HG02885 (cell line): ENCODE data around the gene VRK1.
"Not testable (repeated sequence)": the region's sequence is repeated elsewhere in the genome, so short reads cannot be mapped to it uniquely, and the experiment has no call there.

Experiments
- ATAC-seq: cut with Tn5 transposase; IDR thresholded peaks from one replicate; pipeline ENCODE4 v1.9.1; 2021; ENCODE audit warnings: mild to moderate bottlenecking; ENCODE audit not compliant: unreplicated experiment, poor library complexity

The VRK1 gene, protein sequence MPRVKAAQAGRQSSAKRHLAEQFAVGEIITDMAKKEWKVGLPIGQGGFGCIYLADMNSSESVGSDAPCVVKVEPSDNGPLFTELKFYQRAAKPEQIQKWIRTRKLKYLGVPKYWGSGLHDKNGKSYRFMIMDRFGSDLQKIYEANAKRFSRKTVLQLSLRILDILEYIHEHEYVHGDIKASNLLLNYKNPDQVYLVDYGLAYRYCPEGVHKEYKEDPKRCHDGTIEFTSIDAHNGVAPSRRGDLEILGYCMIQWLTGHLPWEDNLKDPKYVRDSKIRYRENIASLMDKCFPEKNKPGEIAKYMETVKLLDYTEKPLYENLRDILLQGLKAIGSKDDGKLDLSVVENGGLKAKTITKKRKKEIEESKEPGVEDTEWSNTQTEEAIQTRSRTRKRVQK

DNA sequence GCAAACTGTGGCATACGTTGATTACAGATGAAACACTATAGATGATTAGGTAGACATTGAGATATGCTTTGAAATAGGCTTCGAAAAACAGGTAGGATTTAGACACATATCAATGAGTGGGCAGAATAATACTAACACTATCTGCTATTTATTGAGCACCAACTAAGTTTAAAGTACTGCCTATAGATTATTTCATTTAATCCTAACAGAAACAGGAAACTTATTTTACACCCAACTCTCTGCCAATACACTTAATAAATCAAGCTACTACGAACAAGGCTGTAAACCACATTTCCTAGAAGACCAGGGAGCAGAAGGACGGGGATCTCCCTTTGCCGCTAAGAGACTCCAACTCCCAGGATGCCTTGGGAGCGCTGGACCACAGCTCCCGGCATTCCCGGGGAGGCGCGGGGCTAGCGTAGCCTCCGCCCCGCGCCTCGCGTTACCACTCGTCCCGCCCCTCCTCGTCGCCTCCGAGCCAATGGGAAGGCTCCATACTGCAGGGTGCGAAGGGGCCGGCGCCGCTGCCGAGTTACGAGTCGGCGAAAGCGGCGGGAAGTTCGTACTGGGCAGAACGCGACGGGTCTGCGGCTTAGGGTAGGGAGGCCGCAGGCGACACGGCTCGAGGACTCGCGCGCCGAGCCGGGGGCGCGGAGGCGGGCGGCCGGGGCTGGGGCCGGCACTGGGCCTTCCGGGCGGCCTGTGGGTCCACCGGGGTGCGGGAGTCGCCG is at the start of gene VRK1:
Gene VRK1, plus strand, starts transcription at position 532 of the 731 bp plus-strand sequence. CDS start 36,090 bp downstream, outside the sequence.
- peak; percentile 98 for ATAC-seq

DNA sequence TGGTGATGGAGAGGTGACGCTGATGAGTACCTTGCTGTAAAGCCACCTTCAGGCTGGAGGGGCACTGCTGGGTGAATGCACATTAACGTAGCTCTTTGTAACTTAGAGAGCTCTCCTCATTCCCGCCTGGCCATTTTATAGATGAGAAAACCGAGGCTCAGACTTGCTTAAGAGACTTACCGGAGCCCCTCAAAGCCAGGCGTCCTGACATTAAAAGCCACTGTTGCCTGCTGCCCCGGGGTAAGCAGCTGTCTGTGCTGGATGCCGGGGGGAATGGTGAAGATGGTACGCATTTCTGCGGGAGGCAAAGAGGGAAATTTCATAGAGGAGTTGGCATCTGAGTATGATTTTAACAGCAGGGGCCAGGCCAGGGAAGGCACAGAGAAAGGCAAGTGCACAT is 49.6 kb upstream of the VRK1 start:
- no peak for ATAC-seq

DNA sequence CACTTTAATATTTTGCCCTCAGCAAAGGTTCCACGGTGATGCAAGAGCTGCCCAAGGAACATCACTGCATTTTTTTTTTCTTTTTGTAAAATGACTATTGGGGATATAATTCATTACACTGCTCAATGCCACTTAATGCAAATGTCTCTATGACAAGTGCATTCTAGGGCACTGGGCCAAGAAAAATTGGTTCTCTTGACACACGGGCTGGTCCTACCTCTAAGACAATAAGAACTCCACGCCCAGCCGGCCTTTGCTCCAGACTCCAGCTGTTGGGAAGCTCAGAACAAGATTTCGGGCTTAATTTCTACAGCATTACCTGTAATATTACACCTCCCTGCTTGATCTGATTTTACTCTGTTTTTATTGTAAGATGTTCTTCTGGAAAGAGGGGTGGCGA is 48.8 kb upstream of the VRK1 start:
- no peak for ATAC-seq

DNA sequence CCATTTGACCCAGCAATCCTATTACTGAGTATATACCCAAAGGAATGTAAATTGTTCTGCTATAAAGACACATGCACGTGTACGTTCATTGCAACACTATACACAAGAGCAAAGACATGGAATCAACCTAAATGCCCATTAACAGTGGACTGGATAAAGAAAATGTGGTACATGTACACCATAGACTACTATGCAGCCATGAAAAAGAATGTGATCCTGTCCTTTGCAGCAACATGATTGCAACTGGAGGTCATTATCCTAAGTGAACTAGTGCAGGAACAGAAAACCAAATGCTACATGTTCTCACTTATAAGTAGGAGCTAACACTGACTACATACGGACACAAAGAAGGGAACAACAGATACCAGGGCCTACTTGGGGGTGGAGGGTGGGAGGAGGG is 45.7 kb upstream of the VRK1 start:
- ATAC-seq: no peak

DNA sequence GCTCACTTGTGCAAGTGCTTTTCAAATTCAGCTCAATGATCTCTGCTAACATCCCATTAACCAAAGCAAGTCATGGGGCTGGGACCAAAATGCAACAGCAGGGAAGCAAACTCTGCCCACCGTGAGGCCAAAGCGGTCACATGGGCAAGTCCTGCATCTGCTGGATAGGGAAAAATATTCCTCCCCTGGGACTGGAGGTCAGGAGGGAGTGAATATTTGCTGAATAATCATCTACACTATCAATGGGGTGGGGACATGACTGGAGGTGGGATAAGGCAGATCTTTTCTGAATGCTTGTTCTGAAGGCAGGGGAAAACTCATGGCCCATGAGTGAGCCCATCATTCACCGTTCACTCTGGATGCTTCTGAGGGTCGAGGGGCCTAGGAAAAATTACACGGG is 45.1 kb upstream of the VRK1 start:
- no peak for ATAC-seq

DNA sequence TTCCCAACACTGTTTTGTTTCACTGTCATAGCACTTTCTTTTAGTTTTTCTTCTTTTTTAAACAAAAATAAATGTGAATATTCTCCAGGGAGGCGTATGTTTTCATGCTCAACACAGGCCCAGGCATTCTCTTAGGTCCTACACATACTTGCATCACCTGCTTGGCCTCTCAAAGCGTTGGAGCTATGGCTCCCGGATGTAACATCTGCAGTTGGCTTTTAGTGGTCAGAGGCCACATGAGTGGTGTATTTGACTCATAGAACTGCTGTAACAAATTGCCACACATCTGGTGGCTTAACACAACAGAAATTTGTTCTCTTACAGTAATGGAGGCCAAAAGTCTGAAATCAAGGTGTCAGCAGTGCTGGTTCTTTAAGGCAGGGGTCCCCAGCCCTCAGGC is 44.6 kb upstream of the VRK1 start:
- no peak for ATAC-seq

DNA sequence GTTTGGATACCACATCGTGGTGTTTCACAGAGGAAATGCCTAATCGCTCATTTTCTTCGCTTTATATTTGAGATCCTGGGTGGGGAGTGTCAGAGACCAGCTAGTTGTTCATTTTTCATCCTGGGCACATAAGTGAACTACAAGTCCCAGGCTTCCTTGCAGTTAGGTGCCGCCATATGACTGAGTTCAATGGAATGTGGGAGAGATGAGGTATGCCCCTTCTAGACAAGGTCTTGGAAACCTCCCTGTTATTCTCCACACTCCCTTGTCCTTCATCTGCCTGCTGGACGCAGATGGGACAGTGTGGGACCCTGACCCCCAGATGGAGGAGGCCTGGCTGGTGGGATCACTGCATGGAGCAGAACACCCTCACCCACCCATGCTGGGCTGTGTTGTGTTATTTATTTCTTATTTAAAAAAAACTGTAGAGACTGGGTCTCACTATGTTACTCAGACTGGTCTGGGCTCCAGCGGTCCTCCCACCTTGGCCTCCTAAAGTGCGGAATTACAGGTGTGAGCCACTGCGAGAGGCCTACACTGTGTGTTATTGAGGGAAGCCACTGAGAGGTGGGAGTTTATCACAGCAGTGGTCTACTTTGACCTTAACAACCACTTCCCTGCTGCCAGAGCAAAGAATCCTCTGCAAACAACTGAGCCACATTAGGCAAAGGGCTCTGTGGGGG is 42.9 kb upstream of the VRK1 start:
- ATAC-seq: no peak

DNA sequence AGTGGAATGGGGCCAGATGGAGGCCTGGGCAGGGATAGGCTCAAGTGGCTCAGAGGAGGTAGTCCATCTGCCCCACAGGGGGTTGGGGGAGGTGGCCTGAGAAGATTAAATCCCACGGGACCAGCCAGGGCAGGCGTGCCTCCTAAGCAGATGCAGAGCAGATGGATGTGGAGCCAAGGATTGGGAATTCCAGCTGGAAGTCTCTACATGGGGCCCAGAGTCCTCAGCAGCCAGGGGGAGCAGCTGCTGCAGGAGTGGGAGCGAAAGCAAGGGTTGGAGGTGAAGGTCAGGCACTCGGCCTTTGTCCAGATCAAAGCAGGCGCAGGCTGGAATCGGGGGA is 42.4 kb upstream of the VRK1 start:
- no peak for ATAC-seq

DNA sequence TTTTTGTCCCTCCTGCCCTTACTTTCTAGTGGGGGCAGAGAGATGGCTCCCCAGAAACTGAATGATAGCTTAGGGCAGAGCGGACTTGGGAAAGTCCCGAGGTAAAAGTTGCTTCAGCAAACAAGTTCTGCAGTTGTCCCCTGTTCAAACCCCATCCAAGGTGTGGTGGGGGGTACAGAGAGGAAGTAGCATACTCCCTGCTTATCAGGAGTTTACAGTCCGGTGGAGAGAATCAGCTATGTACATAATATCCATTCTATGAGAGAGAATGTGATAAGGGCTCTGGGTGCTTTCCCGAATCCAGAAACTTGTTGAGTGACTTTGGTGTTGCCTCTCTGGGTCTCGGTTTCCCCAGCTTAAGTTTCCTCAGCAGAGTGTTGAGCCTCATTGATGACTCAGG is 40.4 kb upstream of the VRK1 start:
- no peak for ATAC-seq

DNA sequence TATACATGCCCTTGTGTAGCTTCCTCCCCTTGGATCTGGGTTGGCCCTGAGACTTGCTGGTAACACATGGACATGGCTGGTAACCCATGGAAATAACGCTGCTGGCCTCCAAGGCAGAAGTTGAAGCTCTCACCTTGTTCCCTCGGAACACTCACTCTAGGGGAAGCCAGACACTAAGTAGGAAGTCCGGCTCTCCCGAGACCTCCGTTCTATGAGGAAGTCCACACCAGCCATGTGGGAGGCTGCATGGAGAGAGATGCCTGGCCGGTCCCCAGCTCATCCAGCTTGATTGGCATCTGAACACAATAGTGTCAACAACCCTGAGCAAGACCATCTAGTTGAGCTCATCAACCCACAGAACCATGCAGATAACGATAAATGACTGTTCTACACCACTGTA is 39.7 kb upstream of the VRK1 start:
- no peak for ATAC-seq

DNA sequence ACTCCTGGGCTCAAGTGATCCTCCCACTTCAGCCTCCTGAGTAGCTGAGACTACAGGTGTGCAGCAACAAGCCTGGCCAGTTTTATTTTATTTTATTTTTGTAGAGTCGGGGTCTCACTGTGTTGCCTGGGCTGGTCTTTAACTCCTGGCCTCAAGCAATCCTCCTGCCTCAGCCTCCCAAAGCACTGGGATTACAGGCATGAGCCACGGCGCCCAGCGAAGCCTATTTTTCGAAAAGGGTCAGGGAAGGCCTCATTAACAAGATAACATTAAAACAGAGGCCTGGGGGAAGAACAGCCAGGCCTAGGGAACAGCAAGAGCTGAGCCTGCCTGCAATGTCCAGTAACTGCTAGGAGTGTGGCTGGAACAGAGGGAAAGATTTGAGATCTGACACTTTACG is 36.1 kb upstream of the VRK1 start:
- ATAC-seq: no peak

DNA sequence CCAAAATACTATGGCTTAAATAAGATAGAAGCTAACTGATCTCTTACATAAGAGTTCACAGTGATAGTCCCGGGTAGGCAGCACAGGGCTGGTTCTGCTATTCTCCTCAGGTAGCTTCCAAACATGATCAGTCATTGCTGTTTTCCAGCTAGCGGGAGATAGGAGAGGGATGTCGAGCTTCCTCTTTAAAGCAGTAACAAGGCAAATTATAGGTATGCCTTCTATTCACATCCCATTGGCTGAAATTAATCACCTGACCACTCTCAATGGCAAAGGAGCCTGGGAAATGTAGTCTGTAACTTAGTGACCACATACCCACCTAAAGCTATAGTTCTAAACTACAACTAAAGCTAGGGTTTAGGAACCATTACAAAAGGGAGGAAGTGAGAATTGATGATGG is 34.5 kb upstream of the VRK1 start:
- peak; percentile 96 for ATAC-seq

DNA sequence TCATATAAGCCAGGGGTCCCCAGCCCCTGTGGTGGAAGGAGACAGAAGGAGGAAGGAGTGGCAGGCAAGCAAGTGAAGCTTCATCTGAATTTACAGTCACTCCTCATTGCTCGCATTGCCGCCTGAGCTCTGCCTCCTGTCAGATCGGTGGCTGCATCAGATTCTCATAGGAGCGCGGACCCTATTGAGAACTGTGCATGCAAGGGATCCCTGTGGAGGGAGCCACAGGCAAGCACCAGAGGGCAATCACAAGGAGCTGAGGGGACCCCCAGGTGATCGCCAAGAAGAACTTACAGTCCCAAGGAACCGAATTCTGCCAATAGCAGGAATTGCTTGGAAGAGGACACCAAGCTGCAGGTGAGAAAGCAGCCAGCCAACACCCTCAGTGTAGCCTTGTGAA is 33.2 kb upstream of the VRK1 start:
- no peak for ATAC-seq

DNA sequence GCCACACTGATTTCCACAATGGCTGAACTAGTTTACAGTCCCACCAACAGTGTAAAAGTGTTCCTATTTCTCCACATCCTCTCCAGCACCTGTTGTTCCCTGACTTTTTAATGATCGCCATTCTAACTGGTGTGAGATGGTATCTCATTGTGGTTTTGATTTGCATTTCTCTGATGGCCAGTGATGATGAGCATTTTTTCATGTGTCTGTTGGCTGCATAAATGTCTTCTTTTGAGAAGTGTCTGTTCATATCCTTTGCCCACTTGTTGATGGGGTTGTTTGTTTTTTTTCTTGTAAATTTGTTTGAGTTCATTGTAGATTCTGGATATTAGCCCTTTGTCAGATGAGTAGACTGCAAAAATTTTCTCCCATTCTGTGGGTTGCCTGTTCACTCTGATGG is 32.0 kb upstream of the VRK1 start:
- ATAC-seq: not testable (repeated sequence)

DNA sequence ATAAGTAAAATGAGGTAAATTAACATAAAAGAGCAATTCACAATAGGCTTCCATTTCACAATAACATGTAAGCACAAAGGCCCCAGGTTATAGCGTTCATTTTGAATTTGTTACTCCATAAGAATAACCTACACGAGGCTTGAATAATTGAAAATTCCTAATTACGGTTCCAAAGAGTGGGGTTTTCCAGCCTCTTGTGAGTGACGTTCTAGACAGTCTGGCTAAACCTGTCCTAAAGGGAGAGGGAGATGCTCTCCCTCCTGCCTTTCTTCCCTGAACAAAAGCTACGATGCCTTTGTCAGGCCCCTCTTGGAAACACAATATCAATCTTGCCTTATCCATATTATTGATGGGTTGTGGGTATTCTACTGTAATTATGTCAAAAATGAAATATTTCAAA is 24.3 kb upstream of the VRK1 start:
- ATAC-seq: no peak

DNA sequence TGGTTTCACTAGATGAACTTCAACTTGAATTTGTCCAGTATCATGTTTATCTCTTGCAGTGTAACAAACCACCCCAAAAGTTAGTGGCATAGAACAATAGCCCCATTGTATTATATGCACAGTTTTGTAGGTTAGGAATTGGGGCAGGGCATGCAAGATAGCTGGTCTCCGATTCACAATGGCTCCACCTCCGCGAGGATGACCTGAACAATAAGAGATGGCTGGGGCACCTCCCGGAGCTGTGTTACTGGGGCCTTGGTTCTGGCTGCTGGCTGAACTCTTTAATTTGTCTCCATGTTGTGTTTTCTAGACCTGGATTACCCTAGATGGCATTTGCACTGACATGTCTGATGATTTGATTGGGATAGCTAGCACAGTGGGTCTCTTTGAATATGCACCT is 20.4 kb upstream of the VRK1 start:
- no peak for ATAC-seq

DNA sequence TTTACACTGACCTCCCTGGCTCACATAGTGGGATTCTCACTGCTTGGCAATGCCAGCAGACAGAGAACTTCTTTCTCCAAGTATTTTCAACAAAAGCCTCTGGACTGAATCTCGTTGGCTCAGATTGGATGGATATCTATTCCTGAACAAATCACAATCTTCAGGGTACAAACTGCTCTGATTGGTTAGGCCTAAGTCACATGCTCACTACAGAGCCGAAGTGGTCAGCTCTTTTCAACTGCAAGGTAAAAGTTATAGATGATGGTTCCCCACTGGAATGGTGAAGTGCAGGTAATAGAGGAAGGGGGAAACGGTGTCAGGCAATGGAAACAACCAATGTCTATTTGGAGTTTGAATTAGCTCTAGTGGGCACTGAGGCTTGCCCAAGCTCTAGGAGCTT is 16.7 kb upstream of the VRK1 start:
- ATAC-seq: no peak

DNA sequence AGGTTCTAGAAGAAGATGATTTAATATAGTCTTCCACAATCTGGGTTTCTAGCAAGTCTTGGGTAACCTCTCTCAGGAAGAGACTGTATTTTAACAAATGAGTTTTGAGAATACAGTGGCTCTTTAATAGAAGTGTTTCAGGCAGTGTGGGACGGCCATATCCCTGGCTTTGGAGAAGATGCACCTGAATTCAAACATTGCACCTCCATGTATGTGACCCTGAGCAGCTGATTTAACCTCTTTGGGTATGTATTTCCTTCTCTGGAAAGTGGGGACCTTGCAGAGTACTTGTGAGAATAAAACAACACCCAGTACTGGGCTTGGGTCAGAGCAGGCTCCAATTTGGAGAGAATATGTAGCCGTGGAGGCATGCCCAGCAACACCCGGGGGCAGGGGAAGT is 15.8 kb upstream of the VRK1 start:
- ATAC-seq: no peak

DNA sequence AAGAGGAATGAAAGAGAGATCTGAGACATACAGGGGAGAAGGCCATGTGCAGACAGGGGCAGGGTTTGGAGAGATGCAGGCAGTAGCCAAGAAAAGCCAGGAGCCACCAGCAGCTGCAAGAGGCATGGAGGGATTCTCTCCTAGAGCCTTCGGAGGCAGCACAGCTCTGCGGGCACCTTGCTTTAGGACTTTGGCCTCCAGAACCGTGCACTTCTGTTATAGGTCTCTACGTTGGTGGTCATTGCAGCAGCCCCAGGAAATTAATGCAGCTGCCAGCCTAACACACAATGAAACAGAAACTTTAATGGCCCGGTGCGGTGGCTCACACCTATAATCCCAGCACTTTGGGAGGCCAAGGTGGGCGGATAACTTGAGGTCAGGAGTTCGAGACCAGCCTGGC is 14.7 kb upstream of the VRK1 start:
- ATAC-seq: no peak

DNA sequence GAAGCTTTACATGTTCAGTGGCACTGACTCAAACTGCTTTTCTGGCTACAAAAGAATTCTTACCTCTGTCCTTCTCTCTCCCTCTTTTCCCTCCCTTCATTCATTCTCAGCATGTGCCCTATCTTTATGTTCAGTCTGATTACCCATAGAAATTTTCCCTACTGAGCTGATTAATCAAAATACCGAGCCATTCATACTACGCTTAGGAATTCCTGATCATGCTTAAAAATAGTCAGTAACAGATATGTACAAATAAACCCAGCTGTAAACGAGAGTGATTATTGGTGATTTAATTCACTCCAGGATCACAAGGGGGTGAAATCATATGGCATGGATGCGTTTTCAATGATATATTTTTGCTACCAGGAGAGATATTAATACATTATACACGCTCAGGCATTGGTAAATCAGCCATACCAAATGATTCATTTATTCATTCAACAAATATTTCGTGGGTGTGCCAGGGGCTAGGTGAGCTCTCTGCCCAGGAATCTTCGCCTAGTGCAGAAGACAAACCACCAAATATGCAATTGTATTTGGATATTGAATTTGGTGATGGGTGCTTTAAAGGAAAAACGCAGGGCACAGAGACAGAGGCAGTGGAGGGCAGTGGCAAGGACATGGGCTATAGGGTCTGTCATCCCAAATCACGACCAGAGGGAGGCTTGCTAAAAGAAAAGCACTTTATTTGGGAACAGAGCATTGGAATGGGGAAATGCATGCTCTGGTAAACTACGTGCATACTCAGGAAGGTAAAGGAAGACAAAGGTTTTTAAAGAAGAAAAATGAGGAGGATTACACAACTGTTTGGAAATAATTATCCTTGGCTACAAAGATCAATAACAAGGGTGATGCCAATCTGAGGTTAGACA is 13.9 kb upstream of the VRK1 start:
- ATAC-seq: no peak

DNA sequence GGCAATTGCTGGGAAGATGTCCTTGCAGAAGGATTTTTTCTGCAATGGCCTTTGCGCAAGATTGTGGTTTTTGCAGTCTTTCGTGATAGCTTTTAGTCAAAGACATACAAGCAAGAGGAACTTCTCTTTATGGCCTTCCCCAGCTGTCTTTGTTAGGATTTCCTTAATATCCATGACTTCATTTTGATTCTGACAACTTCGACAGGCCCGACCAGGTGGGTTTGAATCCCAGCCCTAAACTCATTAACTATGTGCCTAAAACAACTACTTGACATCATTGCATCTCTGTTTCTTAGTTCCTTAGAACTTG is 13.3 kb upstream of the VRK1 start:
- ATAC-seq: no peak
